Bone marrow (tissue), 2 donors: ENCODE data around the gene LILRB3.
"Not testable (repeated sequence)": the region's sequence is repeated elsewhere in the genome, so short reads cannot be mapped to it uniquely, and the experiment has no call there.

Source experiments
- DNase-seq, 2 donors: peaks; one replicate each; lab custom pipeline; 2025; lab: John Stamatoyannopoulos, UW

Gene LILRB3

GRCh38 chr19:54209811-54210494 lies 12.9 kb downstream of the LILRB3 start:
- peak; percentile 31 to 50 for DNase-seq

- DNase-seq: no peak
Measured at GRCh38 chr19:54209058-54209810, 13.6 kb downstream of the LILRB3 start.

GRCh38 chr19:54208784-54209057 lies 14.1 kb downstream of the LILRB3 start:
- no peak for DNase-seq

- peak; percentile 64 to 97 for DNase-seq
Measured at GRCh38 chr19:54207983-54208783, 14.6 kb downstream of the LILRB3 start.

GRCh38 chr19:54207676-54207982 lies 15.2 kb downstream of the LILRB3 start:
- no peak for DNase-seq

GRCh38 chr19:54207193-54207592 lies 15.6 kb downstream of the LILRB3 start:
- not testable (repeated sequence) for DNase-seq

GRCh38 chr19:54206831-54207177 lies 16.0 kb downstream of the LILRB3 start:
- no peak for DNase-seq

GRCh38 chr19:54206030-54206830 lies 16.6 kb downstream of the LILRB3 start:
- no peak for DNase-seq

- DNase-seq: no peak
Measured at GRCh38 chr19:54204767-54205468, 17.9 kb downstream of the LILRB3 start.

GRCh38 chr19:54203151-54203611 lies 19.6 kb downstream of the LILRB3 start:
- no peak for DNase-seq

- DNase-seq: no peak
Measured at GRCh38 chr19:54201980-54202379, 20.8 kb downstream of the LILRB3 start.

- DNase-seq: no peak
Measured at GRCh38 chr19:54201172-54201701, 21.6 kb downstream of the LILRB3 start.

GRCh38 chr19:54199401-54199800 lies 23.4 kb downstream of the LILRB3 start:
- no peak for DNase-seq

GRCh38 chr19:54197121-54197520 lies 25.7 kb downstream of the LILRB3 start:
- DNase-seq: no peak

GRCh38 chr19:54196536-54196935 lies 26.3 kb downstream of the LILRB3 start:
- DNase-seq: no peak

GRCh38 chr19:54194463-54194862 lies 28.3 kb downstream of the LILRB3 start:
- DNase-seq: not testable (repeated sequence)

GRCh38 chr19:54193011-54193410 lies 29.8 kb downstream of the LILRB3 start:
- no peak for DNase-seq

- no peak for DNase-seq
Measured at GRCh38 chr19:54191811-54192453, 30.9 kb downstream of the LILRB3 start.

- peak in 1 of 2 donors; percentile 89 for DNase-seq
Measured at GRCh38 chr19:54191011-54191810, 31.6 kb downstream of the LILRB3 start, which contains the start of gene TSEN34. TSEN34 (plus strand) TSS chr19:54191308; CDS start chr19:54191365, 57 bp downstream.

GRCh38 chr19:54190503-54191010 lies 32.2 kb downstream of the LILRB3 start:
- DNase-seq: peak; percentile 99 to 100
